Mucosa of descending colon (tissue), 3 donors: ENCODE measurements around the gene PLET1. TPM values are rescaled to one million over a fixed set of nuclear protein-coding genes. Genes with fewer than 3 reads are reported as not detected.

Source experiments
- ATAC-seq: fragments of 200-7000 bp; cut with Tn5 transposase; one replicate; pipeline ENCODE4 v1.9.1; 2020; ENCODE audit warnings: mild to moderate bottlenecking, moderate library complexity
- DNase-seq, 3 donors: peaks; one replicate each; pipeline ENCODE4 v3.0.0-alpha.2; 2020
- H3K36me3 ChIP-seq: fragments of 200-600 bp; one replicate; pipeline ENCODE4 v1.8.0; 2021; ENCODE audit warnings: low read depth, mild to moderate bottlenecking
- H3K4me1 ChIP-seq: fragments of 200-600 bp; one replicate; pipeline ENCODE4 v1.8.0; 2021; ENCODE audit warnings: low read depth, mild to moderate bottlenecking
- H3K4me3 ChIP-seq: fragments of 200-600 bp; one replicate; pipeline ENCODE4 v1.8.0; 2021; ENCODE audit warnings: mild to moderate bottlenecking
- H3K9me3 ChIP-seq: fragments of 200-600 bp; one replicate; pipeline ENCODE4 v1.8.0; 2021; ENCODE audit warnings: mild to moderate bottlenecking
- intact Hi-C, 2 donors: fragments of 100-400 bp; cut with DNase I in 1 of 2; cut with micrococcal nuclease in 1 of 2; formaldehyde crosslinking; loops; one replicate each; pipeline versions ENCODE4 v1.11.0 to v1.11.1; 2022; cut with DNase I, micrococcal nuclease
- total RNA-seq, 3 donors: library from RNA; stranded (reverse); fragmentation: NEBNext Ultra II Directional in 2 of 3; extraction: Animal tissue kit (Norgen Biotek cat#: 25700) in 2 of 3; gene quantifications; one replicate each; pipeline versions ENCODE4 v1.2.1 to v1.2.4, GENCODE V29; 2021 to 2023
- TF ChIP-seq, protein P1 (sequence below): fragments of 200-600 bp; IDR thresholded peaks from one replicate; pipeline ENCODE4 v1.8.0; 2022; ENCODE audit warnings: antibody characterized with exemption, mild to moderate bottlenecking
- donor health status: DM: no; HTN: no; CAD: no; lungs with moderate emphysema.
- donor health status: DM: no; HTN: no; CAD: no.
- donor health status: DM: no; HTN: yes; CAD: no.

Gene PLET1
- total RNA-seq, 3 donors from 2014 or later, result not detected

DNA sequence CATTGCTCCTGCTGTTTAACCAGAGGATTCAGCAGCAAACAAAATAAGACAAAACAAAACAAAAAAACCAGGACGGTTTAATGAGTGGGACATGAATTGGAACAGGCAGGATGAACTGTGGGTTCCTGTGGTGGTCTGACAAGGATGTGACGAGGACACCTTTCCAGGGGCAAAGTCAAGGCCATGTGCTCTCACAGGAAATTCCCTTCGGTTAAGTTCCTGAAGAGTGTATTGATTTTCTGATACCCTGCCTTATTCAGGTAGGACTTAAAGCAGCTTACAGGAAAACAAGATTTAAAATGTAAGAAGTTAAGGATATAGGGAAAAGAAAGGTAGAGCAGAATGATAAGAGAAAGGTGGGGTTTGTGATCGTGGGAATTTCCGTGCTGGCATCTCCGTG, 8.5 kb upstream of the PLET1 start:
- intact Hi-C loops, result no loop called here
- no peak for ATAC-seq

DNA sequence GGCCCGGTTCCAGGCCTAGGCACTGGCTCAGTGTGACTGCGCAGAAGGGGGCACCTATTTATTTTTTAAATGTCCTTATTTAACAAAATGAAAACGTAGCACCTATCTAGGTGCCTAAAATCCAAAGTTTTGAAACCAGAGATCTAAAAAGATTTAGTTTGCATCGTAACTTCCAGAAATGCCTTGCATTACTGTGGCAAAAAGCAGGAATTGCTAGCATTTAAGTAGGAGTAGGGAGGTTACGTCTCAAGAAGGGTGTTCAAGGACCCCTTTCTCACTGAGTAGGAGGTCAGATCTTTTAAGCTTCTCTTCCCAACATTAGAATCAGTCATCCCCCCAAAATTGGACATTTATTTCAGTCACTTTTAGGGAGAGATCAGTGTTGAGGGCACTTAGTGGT, 7.7 kb upstream of the PLET1 start:
- DNase-seq (no peak), ATAC-seq (no peak)
- no peak overlapping the region for H3K4me3 ChIP-seq
- TF ChIP-seq, protein P1, sequence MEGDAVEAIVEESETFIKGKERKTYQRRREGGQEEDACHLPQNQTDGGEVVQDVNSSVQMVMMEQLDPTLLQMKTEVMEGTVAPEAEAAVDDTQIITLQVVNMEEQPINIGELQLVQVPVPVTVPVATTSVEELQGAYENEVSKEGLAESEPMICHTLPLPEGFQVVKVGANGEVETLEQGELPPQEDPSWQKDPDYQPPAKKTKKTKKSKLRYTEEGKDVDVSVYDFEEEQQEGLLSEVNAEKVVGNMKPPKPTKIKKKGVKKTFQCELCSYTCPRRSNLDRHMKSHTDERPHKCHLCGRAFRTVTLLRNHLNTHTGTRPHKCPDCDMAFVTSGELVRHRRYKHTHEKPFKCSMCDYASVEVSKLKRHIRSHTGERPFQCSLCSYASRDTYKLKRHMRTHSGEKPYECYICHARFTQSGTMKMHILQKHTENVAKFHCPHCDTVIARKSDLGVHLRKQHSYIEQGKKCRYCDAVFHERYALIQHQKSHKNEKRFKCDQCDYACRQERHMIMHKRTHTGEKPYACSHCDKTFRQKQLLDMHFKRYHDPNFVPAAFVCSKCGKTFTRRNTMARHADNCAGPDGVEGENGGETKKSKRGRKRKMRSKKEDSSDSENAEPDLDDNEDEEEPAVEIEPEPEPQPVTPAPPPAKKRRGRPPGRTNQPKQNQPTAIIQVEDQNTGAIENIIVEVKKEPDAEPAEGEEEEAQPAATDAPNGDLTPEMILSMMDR, result no peak
- H3K4me1 ChIP-seq, result peaks cover 10% of the 10 kb centered on the region
- H3K9me3 ChIP-seq, result no peaks in the 10 kb centered on the region
- no peaks in the 10 kb centered on the region for H3K36me3 ChIP-seq
- intact Hi-C loops, result no loop called here

More for the DNA sequence above, 8.5 kb upstream of the PLET1 start:
- H3K9me3 ChIP-seq, result no peaks in the 10 kb centered on the region
- TF ChIP-seq, protein P1, result no peak
- H3K36me3 ChIP-seq, result no peaks in the 10 kb centered on the region
- H3K4me1 ChIP-seq, result peaks cover 10% of the 10 kb centered on the region
- DNase-seq, result no peak
- no peak overlapping the region for H3K4me3 ChIP-seq

DNA sequence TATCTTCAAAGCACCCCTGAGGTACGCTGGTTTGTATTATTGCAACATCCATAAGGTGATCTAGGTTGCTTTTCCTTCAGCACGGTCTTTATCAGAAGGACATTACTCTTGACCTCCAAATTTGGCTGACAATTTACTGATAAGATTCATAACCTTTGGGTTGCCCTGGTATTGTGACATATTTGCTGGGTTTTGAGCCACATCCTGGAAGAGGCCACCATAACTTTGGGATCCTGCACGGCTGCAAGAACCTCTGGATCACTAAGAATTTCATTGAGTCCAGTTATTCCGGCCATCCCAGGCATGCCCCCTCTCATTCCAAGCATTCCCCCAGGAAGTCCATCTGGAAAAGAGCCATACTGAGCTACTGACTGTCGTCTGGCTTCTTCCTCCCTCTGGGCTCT, 6.5 kb upstream of the PLET1 start:
- DNase-seq, result no peak
- ATAC-seq, result no peak
- Histone ChIP-seq H3K4me3 (no peak overlapping the region), H3K36me3 (no peaks in the 10 kb centered on the region), H3K4me1 (peaks cover 10% of the 10 kb centered on the region), H3K9me3 (no peaks in the 10 kb centered on the region)
- intact Hi-C loops, result no loop called here
- TF ChIP-seq, protein P1, result no peak

DNA sequence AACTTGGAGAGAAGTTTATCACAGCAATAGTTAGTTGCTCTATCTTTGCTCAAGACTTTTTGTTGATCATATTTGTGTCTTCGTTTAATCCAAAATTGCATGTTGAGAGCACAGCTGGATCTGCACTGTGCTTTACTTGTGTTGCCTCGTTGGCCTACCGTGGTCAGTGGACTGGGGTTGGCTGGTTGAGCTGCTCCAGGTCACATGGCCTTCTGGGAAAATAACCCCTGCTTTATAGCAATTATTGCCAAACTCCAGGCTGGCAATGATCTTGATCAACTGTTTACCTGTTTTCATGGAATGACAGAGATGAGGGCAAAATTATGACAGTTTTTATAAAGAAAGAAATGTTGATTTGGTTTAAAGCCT, 5.7 kb upstream of the PLET1 start:
- DNase-seq (no peak), ATAC-seq (no peak)
- Histone ChIP-seq H3K9me3 (no peaks in the 10 kb centered on the region), H3K4me1 (peaks cover 10% of the 10 kb centered on the region), H3K36me3 (no peaks in the 10 kb centered on the region), H3K4me3 (no peak overlapping the region)
- intact Hi-C loops, result no loop called here
- TF ChIP-seq, protein P1, result no peak

DNA sequence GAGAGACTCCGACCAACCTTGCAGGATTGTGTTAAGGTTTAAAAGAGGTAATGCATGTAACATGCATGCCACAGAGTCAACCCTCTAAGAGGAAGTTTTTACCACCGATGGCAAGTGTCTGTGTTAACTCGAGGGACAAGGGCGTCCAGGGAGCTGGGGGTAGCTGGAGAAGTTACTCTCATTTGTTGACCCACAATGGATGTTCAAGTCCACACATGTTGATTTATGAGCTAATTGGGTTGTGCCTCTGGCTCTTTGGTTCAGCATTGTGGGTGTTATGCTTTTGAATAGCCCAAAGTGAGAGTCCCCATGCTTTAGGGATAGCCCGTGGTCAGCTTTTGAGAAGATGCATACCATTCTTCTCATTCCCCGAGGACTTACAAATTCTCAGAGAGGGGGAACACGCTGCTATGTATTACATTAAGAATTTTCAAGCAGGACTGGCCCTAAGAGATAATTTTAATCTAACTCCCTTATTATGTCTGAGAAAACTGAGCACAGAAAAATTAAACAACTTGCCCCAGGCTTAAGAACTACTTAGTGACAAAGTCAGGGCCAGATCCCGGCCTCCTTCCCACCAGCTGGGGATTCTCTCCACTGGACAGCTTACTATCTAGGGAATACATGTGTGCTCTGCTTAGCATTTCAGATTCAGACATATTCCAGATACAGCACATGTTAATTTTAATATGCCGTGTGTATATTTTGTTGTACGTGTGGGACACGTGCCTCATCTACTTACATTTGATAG, 5.2 kb upstream of the PLET1 start:
- no peak for ATAC-seq
- intact Hi-C loops, result no loop called here
- no peaks in the 10 kb centered on the region for H3K9me3 ChIP-seq
- DNase-seq, result no peak
- TF ChIP-seq, protein P1, result no peak
- peaks cover 10% of the 10 kb centered on the region for H3K4me1 ChIP-seq
- no peaks in the 10 kb centered on the region for H3K36me3 ChIP-seq
- no peak overlapping the region for H3K4me3 ChIP-seq
